Ovary (tissue), 3 donors: ENCODE measurements around the gene DRAXIN.

Source experiments
- CTCF ChIP-seq, 3 donors: fragments of 450-650 bp in 2 of 3; fragments of 200-600 bp in 1 of 3; IDR thresholded peaks; one replicate each; pipeline versions ENCODE4 v1.5.1 to v1.8.0; 2016 to 2022; ENCODE audit warnings: antibody characterized with exemption in 3 of 3, mild to moderate bottlenecking in 1 of 3
- EP300 ChIP-seq: sonication (generic); formaldehyde crosslinking; IDR thresholded peaks from one replicate; pipeline ENCODE4 v1.6.1; 2017; ENCODE audit warnings: antibody characterized with exemption
- POLR2A ChIP-seq: fragments of 450-650 bp; IDR thresholded peaks from one replicate; pipeline ENCODE4 v1.6.1; 2017; ENCODE audit warnings: antibody characterized with exemption, mild to moderate bottlenecking, moderate library complexity
- donor health status: DM: no; HTN: no; CAD: no.

- TF ChIP-seq CTCF (IDR thresholded peaks at IDR 0.05) = no peak
- no peak for TF ChIP-seq POLR2A
- TF ChIP-seq EP300 = no peak
These were observed 74.3 kb downstream of the DRAXIN start for GRCh38 chr1:11765661-11766428.
